ENCODE data around the gene HSD17B1. TPM values are rescaled to one million over a fixed set of nuclear protein-coding genes. Genes with fewer than 3 reads are reported as not detected.

The HSD17B1 gene
- total and polyA plus RNA-seq, 2 donors from 2014 or later: 0.31 to 3.3 TPM

- TF ChIP-seq CTCF (IDR thresholded peaks at IDR 0.05; ENCODE audit: borderline replicate concordance, extremely low read depth, insufficient read depth): no peak
- no peaks in the 10 kb centered on the region for H3K27me3 ChIP-seq (ENCODE audit: control insufficient read depth, insufficient read depth, low read length)
- H3K9ac ChIP-seq (ENCODE audit: low read length in 3 of 3): no peak overlapping the region
- no peak for FAIRE-seq
- no peak overlapping the region for H3K4me3 ChIP-seq (ENCODE audit: low read length in 3 of 3)
- intact Hi-C loops (cut with DNase I): no loop called here
- no peak overlapping the region for H3K27ac ChIP-seq (ENCODE audit: low read depth in 2 of 2, low read length in 2 of 2)
- DNase-seq: no peak
- H3K36me3 ChIP-seq (ENCODE audit: control insufficient read depth in 2 of 3, insufficient read depth in 3 of 3, low read length in 3 of 3): peaks cover 0 to 9% (median 0%) of the 10 kb centered on the region in 3 donors
- no peaks in the 10 kb centered on the region for H3K9me3 ChIP-seq (ENCODE audit: control insufficient read depth in 2 of 3, insufficient read depth in 1 of 3, low read length in 3 of 3)
- H3K4me1 ChIP-seq (ENCODE audit: control insufficient read depth in 2 of 3, insufficient read depth in 2 of 3, low read depth in 1 of 3, low read length in 3 of 3): no peaks in the 10 kb centered on the region
These were observed 43.7 kb downstream of the HSD17B1 start for GRCh38 chr17:42596386-42596785.

- FAIRE-seq: no peak
These were observed 46.2 kb downstream of the HSD17B1 start for GRCh38 chr17:42598905-42599304.

GRCh38 chr17:42603318-42603717, 50.6 kb downstream of the HSD17B1 start:
- DNase-seq (no peak), FAIRE-seq (no peak)
- intact Hi-C loops (cut with DNase I): no loop called here
- no peak overlapping the region for H3K9ac ChIP-seq (ENCODE audit: low read length in 3 of 3)
- H3K4me1 ChIP-seq (ENCODE audit: control insufficient read depth in 2 of 3, insufficient read depth in 2 of 3, low read depth in 1 of 3, low read length in 3 of 3): peaks cover 0 to 7% (median 6%) of the 10 kb centered on the region in 3 donors
- TF ChIP-seq CTCF (IDR thresholded peaks at IDR 0.05; ENCODE audit: borderline replicate concordance, extremely low read depth, insufficient read depth): no peak
- no peaks in the 10 kb centered on the region for H3K36me3 ChIP-seq (ENCODE audit: control insufficient read depth in 2 of 3, insufficient read depth in 3 of 3, low read length in 3 of 3)
- no peak overlapping the region for H3K4me3 ChIP-seq (ENCODE audit: low read length in 3 of 3)
- no peaks in the 10 kb centered on the region for H3K9me3 ChIP-seq (ENCODE audit: control insufficient read depth in 2 of 3, insufficient read depth in 1 of 3, low read length in 3 of 3)
- H3K27me3 ChIP-seq (ENCODE audit: control insufficient read depth, insufficient read depth, low read length): no peaks in the 10 kb centered on the region
- H3K27ac ChIP-seq (ENCODE audit: low read depth in 2 of 2, low read length in 2 of 2): no peak overlapping the region

More at GRCh38 chr17:42598905-42599304, 46.2 kb downstream of the HSD17B1 start:
- Histone ChIP-seq H3K4me1 (ENCODE audit: control insufficient read depth in 2 of 3, insufficient read depth in 2 of 3, low read depth in 1 of 3, low read length in 3 of 3) (no peaks in the 10 kb centered on the region), H3K36me3 (ENCODE audit: control insufficient read depth in 2 of 3, insufficient read depth in 3 of 3, low read length in 3 of 3) (peaks cover 0 to 4% (median 0%) of the 10 kb centered on the region in 3 donors), H3K27ac (ENCODE audit: low read depth in 2 of 2, low read length in 2 of 2) (no peak overlapping the region), H3K9me3 (ENCODE audit: control insufficient read depth in 2 of 3, insufficient read depth in 1 of 3, low read length in 3 of 3) (no peaks in the 10 kb centered on the region), H3K9ac (ENCODE audit: low read length in 3 of 3) (no peak overlapping the region), H3K4me3 (ENCODE audit: low read length in 3 of 3) (no peak overlapping the region), H3K27me3 (ENCODE audit: control insufficient read depth, insufficient read depth, low read length) (no peaks in the 10 kb centered on the region)
- intact Hi-C loops (cut with DNase I): no loop called here
- no peak for TF ChIP-seq CTCF (IDR thresholded peaks at IDR 0.05; ENCODE audit: borderline replicate concordance, extremely low read depth, insufficient read depth)
- DNase-seq: no peak

Small RNA genes lying within 50 kb of the gene (microRNA-seq; reads per million reads assigned to microRNA genes)
- 6.8 reads per million, percentile 13 among the genes with 10 or more reads in this experiment for gene MIR5010

Other genes with a start within 250 kb of the HSD17B1 start
- gene STAT3, start 164.5 kb upstream of the HSD17B1 start, total RNA-seq: 327 TPM
- gene STAT3, start 164.5 kb upstream of the HSD17B1 start, polyA plus RNA-seq (ENCODE audit: insufficient read depth, low read depth, low replicate concordance): 55.6 TPM
- gene CAVIN1, start 129.7 kb upstream of the HSD17B1 start, total RNA-seq: 204 TPM
- 67.1 TPM for gene CAVIN1, start 129.7 kb upstream of the HSD17B1 start, polyA plus RNA-seq (ENCODE audit: insufficient read depth, low read depth, low replicate concordance)
- 110 TPM for gene ATP6V0A1, start 94.0 kb upstream of the HSD17B1 start, total RNA-seq
- gene ATP6V0A1, start 94.0 kb upstream of the HSD17B1 start, polyA plus RNA-seq (ENCODE audit: insufficient read depth, low read depth, low replicate concordance): 108 TPM
- 37.5 TPM for gene NAGLU, start 16.7 kb upstream of the HSD17B1 start, total RNA-seq
- gene NAGLU, start 16.7 kb upstream of the HSD17B1 start, polyA plus RNA-seq (ENCODE audit: insufficient read depth, low read depth, low replicate concordance): 52.7 TPM
- 71.9 TPM for gene COASY, start 9.2 kb downstream of the HSD17B1 start, total RNA-seq
- 145 TPM for gene COASY, start 9.2 kb downstream of the HSD17B1 start, polyA plus RNA-seq (ENCODE audit: insufficient read depth, low read depth, low replicate concordance)
- 38.7 TPM for gene MLX, start 14.2 kb downstream of the HSD17B1 start, total RNA-seq
- 41.0 TPM for gene MLX, start 14.2 kb downstream of the HSD17B1 start, polyA plus RNA-seq (ENCODE audit: insufficient read depth, low read depth, low replicate concordance)
- gene PSMC3IP, start 24.8 kb downstream of the HSD17B1 start, total RNA-seq: 5.8 TPM
- 3.6 TPM for gene PSMC3IP, start 24.8 kb downstream of the HSD17B1 start, polyA plus RNA-seq (ENCODE audit: insufficient read depth, low read depth, low replicate concordance)
- 69.5 TPM for gene RETREG3, start 56.5 kb downstream of the HSD17B1 start, total RNA-seq
- gene RETREG3, start 56.5 kb downstream of the HSD17B1 start, polyA plus RNA-seq (ENCODE audit: insufficient read depth, low read depth, low replicate concordance): 22.6 TPM
- gene TUBG1, start 56.8 kb downstream of the HSD17B1 start, total RNA-seq: 33.7 TPM
- 61.9 TPM for gene TUBG1, start 56.8 kb downstream of the HSD17B1 start, polyA plus RNA-seq (ENCODE audit: insufficient read depth, low read depth, low replicate concordance)
- 19.9 TPM for gene TUBG2, start 106.4 kb downstream of the HSD17B1 start, total RNA-seq
- gene TUBG2, start 106.4 kb downstream of the HSD17B1 start, polyA plus RNA-seq (ENCODE audit: insufficient read depth, low read depth, low replicate concordance): 39.9 TPM
- 21.2 TPM for gene PLEKHH3, start 124.1 kb downstream of the HSD17B1 start, total RNA-seq
- 23.2 TPM for gene PLEKHH3, start 124.1 kb downstream of the HSD17B1 start, polyA plus RNA-seq (ENCODE audit: insufficient read depth, low read depth, low replicate concordance)
- gene CCR10, start 128.9 kb downstream of the HSD17B1 start, total RNA-seq: 1.4 TPM
- 1.7 TPM for gene CCR10, start 128.9 kb downstream of the HSD17B1 start, polyA plus RNA-seq (ENCODE audit: insufficient read depth, low read depth, low replicate concordance)
- 9.1 TPM for gene CNTNAP1, start 129.6 kb downstream of the HSD17B1 start, total RNA-seq
- 1.4 TPM for gene CNTNAP1, start 129.6 kb downstream of the HSD17B1 start, polyA plus RNA-seq (ENCODE audit: insufficient read depth, low read depth, low replicate concordance)
- 59.2 TPM for gene EZH1, start 192.1 kb downstream of the HSD17B1 start, total RNA-seq
- gene EZH1, start 192.1 kb downstream of the HSD17B1 start, polyA plus RNA-seq (ENCODE audit: insufficient read depth, low read depth, low replicate concordance): 20.8 TPM
- gene RAMP2, start 208.3 kb downstream of the HSD17B1 start, total RNA-seq: 55.7 TPM
- 134 TPM for gene RAMP2, start 208.3 kb downstream of the HSD17B1 start, polyA plus RNA-seq (ENCODE audit: insufficient read depth, low read depth, low replicate concordance)
- 85.2 TPM for gene VPS25, start 220.5 kb downstream of the HSD17B1 start, total RNA-seq
- 112 TPM for gene VPS25, start 220.5 kb downstream of the HSD17B1 start, polyA plus RNA-seq (ENCODE audit: insufficient read depth, low read depth, low replicate concordance)
- 14.9 TPM for gene WNK4, start 227.7 kb downstream of the HSD17B1 start, total RNA-seq
- 26.4 TPM for gene WNK4, start 227.7 kb downstream of the HSD17B1 start, polyA plus RNA-seq (ENCODE audit: insufficient read depth, low read depth, low replicate concordance)
- 144 TPM for gene COA3, start 245.8 kb downstream of the HSD17B1 start, total RNA-seq
- gene COA3, start 245.8 kb downstream of the HSD17B1 start, polyA plus RNA-seq (ENCODE audit: insufficient read depth, low read depth, low replicate concordance): 656 TPM
- 0.60 TPM for gene CNTD1, start 245.9 kb downstream of the HSD17B1 start, total RNA-seq
- gene CNTD1, start 245.9 kb downstream of the HSD17B1 start, polyA plus RNA-seq (ENCODE audit: insufficient read depth, low read depth, low replicate concordance): 0.95 TPM